Naive thymus-derived CD8-positive, alpha-beta T cell (primary cell): ENCODE data around the gene SMYD3. TPM values are rescaled to one million over a fixed set of nuclear protein-coding genes. Genes with fewer than 3 reads are reported as not detected.
"Not testable (repeated sequence)": the region's sequence is repeated elsewhere in the genome, so short reads cannot be mapped to it uniquely, and the experiment has no call there.

Experiments
- ATAC-seq, 2 donors: fragments of 150-1000 bp; cut with Tn5 transposase in 1 of 2; sonication (Bioruptor Pico), chemical (Tn5 transposase) in 1 of 2; 1 replicate in 1 of 2; 2 replicates in 1 of 2; pipeline ENCODE4 v1.10.0; 2021; ENCODE audit warnings: mild to moderate bottlenecking in 2 of 2, moderate library complexity in 2 of 2
- POLR2A ChIA-PET: fragments of 350-600 bp; sonication (Branson Sonifier 250); formaldehyde crosslinking; loops from one replicate; lab custom pipeline; 2021; ENCODE audit warnings: antibody characterized with exemption; lab: Charles Lee
- DNase-seq, 10 donors: peaks; one replicate each; pipeline versions ENCODE4 v3.0.0 to v3.0.0-alpha.2; 2020 to 2022
- H3K27ac Mint-ChIP-seq, 10 donors: one replicate each; pipeline ENCODE4 v1.8.0; 2020 to 2022; ENCODE audit warnings: mild to moderate bottlenecking in 10 of 10, mixed read lengths in 10 of 10, moderate library complexity in 4 of 10, inconsistent platforms in 1 of 10
- H3K27me3 Mint-ChIP-seq, 5 donors: one replicate each; pipeline ENCODE4 v1.8.0; 2021 to 2022; ENCODE audit warnings: mixed read lengths in 5 of 5
- H3K36me3 Mint-ChIP-seq, 3 donors: one replicate each; pipeline ENCODE4 v1.8.0; 2020 to 2022; ENCODE audit warnings: mixed read lengths in 3 of 3, mild to moderate bottlenecking in 2 of 3, inconsistent platforms in 1 of 3
- H3K4me1 Mint-ChIP-seq, 4 donors: one replicate each; pipeline ENCODE4 v1.8.0; 2021 to 2022; ENCODE audit warnings: mixed read lengths in 4 of 4
- H3K4me3 Mint-ChIP-seq, 10 donors: one replicate each; pipeline ENCODE4 v1.8.0; 2020 to 2022; ENCODE audit warnings: mild to moderate bottlenecking in 10 of 10, mixed read lengths in 10 of 10, moderate library complexity in 6 of 10, inconsistent platforms in 1 of 10
- H3K9me3 Mint-ChIP-seq, 9 donors: one replicate each; pipeline ENCODE4 v1.8.0; 2020 to 2022; ENCODE audit warnings: mixed read lengths in 9 of 9, mild to moderate bottlenecking in 3 of 9, inconsistent platforms in 1 of 9, moderate library complexity in 1 of 9
- polyA plus RNA-seq, 3 donors: library from polyadenylated mRNA; unstranded; fragments of 300-500 nt; fragmentation: Illumina TruSeq; gene quantifications; one replicate each; pipeline ENCODE4 v1.2.3, GENCODE V29; 2021
- total RNA-seq, 8 experiments: library from RNA in 2 of 8; stranded (reverse) in 2 of 8; gene quantifications; one replicate each; pipeline ENCODE4 v1.2.3 and lab custom pipeline; 2021 to 2026

The SMYD3 gene
- total and polyA plus RNA-seq, 5 experiments from 2014 or later = 19.1 to 42.1 (median 36.5) TPM

DNA sequence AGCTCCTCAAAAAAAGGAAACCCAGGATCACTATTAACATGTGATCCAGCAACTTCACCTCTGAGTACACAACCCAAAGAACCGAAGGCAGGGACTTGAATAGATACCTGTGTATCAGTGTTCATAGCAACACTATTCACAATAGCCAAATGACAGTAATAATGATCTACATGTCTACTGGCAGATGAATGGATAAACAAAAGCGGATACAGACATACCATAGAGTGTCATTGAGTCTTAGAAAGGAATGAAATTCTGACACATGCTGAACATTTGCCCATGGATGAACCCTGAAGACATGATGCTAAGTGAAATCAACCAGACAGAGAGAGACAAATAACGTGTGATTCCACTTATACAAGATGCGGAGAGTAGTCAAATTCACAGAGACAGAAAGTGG, 788.1 kb downstream of the SMYD3 start:
- no peaks in the 10 kb centered on the region for H3K4me1 Mint-ChIP-seq
- POLR2A ChIA-PET = no interaction called here

DNA sequence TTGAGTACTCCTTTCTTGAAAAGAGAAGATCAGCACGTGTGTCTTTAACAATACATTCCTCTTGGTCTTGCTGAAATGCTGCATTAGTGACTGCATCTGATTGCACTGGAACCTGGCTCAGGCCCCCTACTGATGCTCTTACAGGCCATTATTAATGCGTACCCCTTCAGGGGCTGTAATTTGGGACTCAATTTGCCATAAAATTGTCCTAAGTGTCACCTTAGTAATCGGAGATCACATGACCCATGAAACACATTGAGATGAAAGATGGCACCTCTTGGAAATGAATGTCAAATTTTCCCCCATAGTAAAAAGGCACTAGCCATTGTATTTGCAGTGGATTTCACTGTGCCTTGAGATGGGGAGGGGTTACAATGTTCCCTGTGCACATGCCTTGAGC, 789.0 kb downstream of the SMYD3 start:
- Mint-ChIP-seq H3K9me3 (peaks cover 0 to 10% (median 2%) of the 10 kb centered on the region in 9 donors), H3K27me3 (no peaks in the 10 kb centered on the region), H3K4me3 (no peak overlapping the region), H3K27ac (no peak overlapping the region), H3K4me1 (no peaks in the 10 kb centered on the region), H3K36me3 (peaks cover 0 to 3% (median under 1%) of the 10 kb centered on the region in 3 donors)
- ATAC-seq = no peak
- no peak for DNase-seq
- POLR2A ChIA-PET = no interaction called here

More for the DNA sequence above, 788.1 kb downstream of the SMYD3 start:
- Mint-ChIP-seq H3K27me3 (no peaks in the 10 kb centered on the region), H3K36me3 (peaks cover 0 to 5% (median 3%) of the 10 kb centered on the region in 3 donors), H3K27ac (no peak overlapping the region), H3K9me3 (peaks cover 0 to 10% (median 2%) of the 10 kb centered on the region in 9 donors), H3K4me3 (no peak overlapping the region)
- DNase-seq (no peak), ATAC-seq (no peak)

DNA sequence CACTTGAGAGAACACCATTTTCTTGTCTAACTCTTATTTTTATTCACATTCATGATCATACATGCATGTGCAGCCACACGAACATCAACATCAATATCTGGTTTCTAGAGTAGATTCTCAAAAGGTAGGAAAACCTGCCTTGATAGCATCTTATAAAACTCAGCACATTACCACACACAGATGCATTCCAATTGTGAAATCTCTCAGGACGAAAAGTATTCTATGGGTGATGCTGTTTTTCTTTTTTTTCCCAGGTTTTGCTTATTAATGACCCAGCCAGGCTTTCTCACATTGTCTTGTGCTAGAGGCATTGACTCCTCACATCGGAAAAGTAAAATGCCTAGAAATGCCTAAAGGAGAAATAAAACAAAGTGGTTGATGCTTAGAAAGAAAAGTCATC, 789.5 kb downstream of the SMYD3 start:
- POLR2A ChIA-PET = no interaction called here
- Mint-ChIP-seq H3K36me3 (peaks cover 0 to 3% (median 0%) of the 10 kb centered on the region in 3 donors), H3K27me3 (no peaks in the 10 kb centered on the region), H3K4me3 (no peak overlapping the region), H3K4me1 (no peaks in the 10 kb centered on the region), H3K27ac (no peak overlapping the region), H3K9me3 (peaks cover 0 to 10% (median 2%) of the 10 kb centered on the region in 9 donors)
- DNase-seq = no peak
- ATAC-seq = no peak

DNA sequence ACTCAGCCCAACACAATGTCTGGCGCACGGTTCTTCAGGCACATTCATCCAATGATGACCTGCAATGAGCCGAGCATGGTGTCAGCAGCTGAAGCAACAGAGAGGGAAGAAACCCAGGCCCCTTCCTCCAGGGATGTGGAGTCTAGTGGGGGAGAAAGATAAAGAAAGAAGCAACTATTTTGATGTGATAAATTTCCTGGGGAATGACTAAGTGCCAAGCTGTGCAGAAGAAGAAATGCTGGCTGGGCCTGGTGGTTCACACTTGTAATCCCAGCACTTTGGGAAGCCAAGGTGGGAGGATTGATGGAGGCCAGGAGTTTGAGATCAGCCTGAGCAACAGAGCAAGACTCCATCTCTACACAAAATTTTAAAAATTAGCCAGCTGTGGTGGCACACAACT, 790.5 kb downstream of the SMYD3 start:
- H3K4me1 Mint-ChIP-seq = no peaks in the 10 kb centered on the region
- H3K4me3 Mint-ChIP-seq = no peak overlapping the region
- peaks cover 0 to 10% (median 2%) of the 10 kb centered on the region in 9 donors for H3K9me3 Mint-ChIP-seq
- H3K27ac Mint-ChIP-seq = no peak overlapping the region
- POLR2A ChIA-PET = no interaction called here
- no peak for DNase-seq
- H3K27me3 Mint-ChIP-seq = no peaks in the 10 kb centered on the region
- ATAC-seq = no peak
- peaks cover 0 to 3% (median 0%) of the 10 kb centered on the region in 3 donors for H3K36me3 Mint-ChIP-seq

DNA sequence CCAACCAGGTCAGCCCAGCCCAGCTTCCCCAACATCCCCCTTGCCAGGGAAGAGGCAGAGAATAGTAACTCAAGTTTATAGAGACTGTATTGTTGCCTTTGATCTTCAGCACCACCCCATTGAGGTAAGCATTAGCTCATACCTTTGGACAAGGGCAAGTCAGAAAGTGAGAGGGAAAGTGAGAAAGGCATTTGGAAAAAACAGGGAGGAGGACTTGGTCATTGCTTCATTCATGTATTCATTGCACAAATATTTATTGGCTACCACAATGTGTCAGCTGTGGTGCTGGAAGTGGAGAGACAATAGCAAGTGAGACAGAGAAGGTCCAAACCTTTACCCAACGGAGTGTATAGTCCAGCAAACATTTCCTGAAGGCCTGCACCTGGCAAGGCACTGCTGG, 791.1 kb downstream of the SMYD3 start:
- no peak for ATAC-seq
- Mint-ChIP-seq H3K36me3 (peaks cover 0 to 3% (median 0%) of the 10 kb centered on the region in 3 donors), H3K27ac (no peak overlapping the region), H3K27me3 (no peaks in the 10 kb centered on the region), H3K4me1 (no peaks in the 10 kb centered on the region), H3K4me3 (no peak overlapping the region), H3K9me3 (peaks cover 0 to 10% (median 2%) of the 10 kb centered on the region in 9 donors)
- POLR2A ChIA-PET = no interaction called here
- no peak for DNase-seq

DNA sequence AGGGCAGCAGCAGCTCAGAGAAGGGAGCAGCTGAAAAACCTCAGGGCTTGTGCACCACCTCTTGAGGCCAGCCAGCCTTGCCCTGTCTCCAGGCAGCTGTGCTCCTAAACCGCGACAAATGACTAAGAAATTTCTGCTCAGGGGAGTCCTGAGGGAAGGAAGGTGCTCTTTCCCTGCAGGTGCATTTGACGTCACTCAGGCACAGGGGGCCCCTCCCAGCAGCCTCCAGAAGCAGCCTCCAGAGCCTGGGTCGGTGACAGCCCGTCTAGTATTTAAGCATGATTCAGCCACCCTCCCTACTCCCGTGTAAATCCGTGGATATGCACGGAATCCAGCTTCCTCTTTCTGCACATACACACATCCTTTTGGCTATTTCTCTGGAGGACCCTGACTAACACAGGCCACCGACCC, 791.8 kb downstream of the SMYD3 start:
- Mint-ChIP-seq H3K27ac (no peak overlapping the region), H3K36me3 (peaks cover 0 to 3% (median 0%) of the 10 kb centered on the region in 3 donors), H3K27me3 (no peaks in the 10 kb centered on the region), H3K9me3 (peaks cover 0 to 10% (median 2%) of the 10 kb centered on the region in 9 donors), H3K4me3 (no peak overlapping the region), H3K4me1 (no peaks in the 10 kb centered on the region)
- POLR2A ChIA-PET = no interaction called here
- no peak for DNase-seq
- no peak for ATAC-seq

DNA sequence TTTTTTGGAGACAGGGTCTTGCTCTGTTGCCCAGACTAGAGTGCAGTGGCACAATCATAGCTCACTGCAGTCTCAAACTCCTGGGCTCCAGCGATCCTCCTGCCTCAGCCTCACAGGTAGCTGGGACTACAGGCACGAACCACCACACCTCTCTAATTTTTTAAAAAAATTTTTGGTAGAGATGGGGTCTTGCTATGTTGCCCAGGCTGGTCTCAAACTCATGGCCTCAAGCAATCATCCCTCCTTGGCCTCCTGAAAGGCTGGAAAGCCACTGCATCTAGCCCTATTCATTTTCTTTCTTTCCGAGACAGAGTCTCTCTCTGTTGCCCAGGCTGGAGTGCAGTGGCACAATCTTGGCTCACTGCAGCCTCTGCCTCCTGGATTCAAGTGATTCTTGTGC, 793.1 kb downstream of the SMYD3 start:
- DNase-seq, ATAC-seq, H3K4me1 Mint-ChIP-seq, H3K36me3 Mint-ChIP-seq, H3K4me3 Mint-ChIP-seq, H3K27ac Mint-ChIP-seq, H3K9me3 Mint-ChIP-seq, H3K27me3 Mint-ChIP-seq, POLR2A ChIA-PET: not testable (repeated sequence)

DNA sequence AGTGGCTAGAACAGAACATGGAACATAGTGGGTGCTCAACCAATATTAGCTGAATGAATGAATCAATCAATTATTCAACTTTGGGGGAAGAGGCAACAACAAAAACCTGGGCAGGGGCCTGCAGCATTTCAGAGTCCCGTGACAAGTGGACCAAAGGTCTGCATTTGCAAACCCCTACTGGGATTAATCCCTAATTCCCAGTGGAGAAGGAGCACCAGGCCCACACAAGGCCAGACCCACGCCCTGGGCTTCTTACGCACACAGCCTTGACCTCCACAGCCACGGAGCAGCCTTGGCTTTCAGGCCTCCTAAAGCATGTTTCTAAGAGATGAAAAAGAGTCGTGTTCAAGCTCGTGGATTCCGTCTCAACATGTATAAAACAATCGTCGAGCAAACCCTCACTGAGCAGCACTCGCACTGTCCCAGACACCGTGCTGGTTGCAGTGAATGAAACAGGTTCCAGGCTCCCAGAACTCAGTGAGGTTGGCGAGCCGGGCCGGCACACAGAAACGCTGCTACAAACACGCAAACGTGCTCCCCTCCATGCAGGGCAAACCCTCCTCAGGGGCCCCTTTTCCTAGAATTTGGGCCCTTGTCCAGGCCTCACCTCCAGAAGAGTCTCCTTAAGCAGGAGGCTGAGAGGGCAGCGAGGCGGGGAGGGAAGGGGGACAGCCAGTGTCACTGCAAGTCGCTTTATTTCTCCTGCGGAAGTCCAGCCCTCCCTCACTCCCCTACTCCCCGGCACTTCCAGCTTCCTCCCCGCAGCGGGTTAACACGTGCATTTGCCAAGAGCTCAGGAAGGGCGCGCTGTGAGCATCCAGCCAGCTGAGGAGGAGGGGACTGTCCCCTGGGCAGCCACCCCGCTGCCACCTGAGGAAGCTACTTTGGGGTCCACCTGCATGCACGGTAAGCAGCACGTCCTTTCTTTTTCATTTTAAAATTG, 795.8 kb downstream of the SMYD3 start:
- no peak overlapping the region for H3K27ac Mint-ChIP-seq

DNA sequence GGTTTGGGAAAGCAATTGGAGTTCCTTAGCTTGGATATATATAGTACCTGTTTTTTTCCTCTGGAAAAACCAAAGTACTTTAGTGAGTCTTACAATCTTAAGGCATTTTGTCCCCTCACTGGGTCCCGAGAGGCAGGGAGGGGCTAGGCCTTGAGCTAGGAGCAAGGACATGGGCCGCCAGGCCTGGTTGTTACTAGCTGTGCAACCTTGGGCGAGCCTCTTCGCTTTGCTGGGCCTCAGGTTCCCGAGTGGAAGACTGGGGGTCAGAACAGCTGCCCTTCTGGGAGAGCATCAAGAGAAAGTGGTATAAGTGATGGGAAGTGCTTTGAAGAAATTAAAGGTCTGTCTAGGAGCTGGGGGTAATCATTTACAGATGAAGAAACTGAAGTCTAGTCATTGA, 799.1 kb downstream of the SMYD3 start:
- no peaks in the 10 kb centered on the region for H3K27me3 Mint-ChIP-seq
- H3K36me3 Mint-ChIP-seq = no peaks in the 10 kb centered on the region
- H3K4me1 Mint-ChIP-seq = no peaks in the 10 kb centered on the region
- no peak overlapping the region for H3K27ac Mint-ChIP-seq
- no peaks in the 10 kb centered on the region for H3K9me3 Mint-ChIP-seq
- ATAC-seq (no peak), DNase-seq (no peak)
- H3K4me3 Mint-ChIP-seq = no peak overlapping the region
- POLR2A ChIA-PET = no interaction called here

More for the DNA sequence above, 795.8 kb downstream of the SMYD3 start:
- no peaks in the 10 kb centered on the region for H3K27me3 Mint-ChIP-seq
- no peaks in the 10 kb centered on the region for H3K36me3 Mint-ChIP-seq
- ATAC-seq (no peak), DNase-seq (no peak)
- no peaks in the 10 kb centered on the region for H3K9me3 Mint-ChIP-seq
- no peaks in the 10 kb centered on the region for H3K4me1 Mint-ChIP-seq
- H3K4me3 Mint-ChIP-seq = no peak overlapping the region
- POLR2A ChIA-PET = no interaction called here

DNA sequence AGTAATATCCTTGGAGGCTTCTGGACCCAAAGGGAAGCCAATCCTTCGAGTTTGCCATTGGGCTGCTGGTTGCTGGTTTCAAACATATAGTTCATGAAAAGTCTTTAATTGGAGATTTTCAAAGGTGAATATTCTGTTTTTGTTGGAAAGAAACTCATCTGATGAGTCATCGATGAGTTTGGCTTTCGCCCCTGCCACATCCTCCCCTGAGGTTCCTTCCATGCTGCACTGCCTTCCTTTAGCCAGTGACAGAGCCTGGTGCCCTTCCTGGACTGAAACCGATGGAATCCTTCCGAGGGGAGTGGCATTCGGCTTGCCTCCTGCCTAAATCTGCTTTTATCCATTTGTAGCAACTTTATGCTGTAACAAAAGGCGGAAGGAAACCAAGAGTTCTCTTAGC, 802.3 kb downstream of the SMYD3 start:
- no peak for ATAC-seq
- Mint-ChIP-seq H3K4me1 (peaks cover 0 to 2% (median 0%) of the 10 kb centered on the region in 4 donors), H3K27me3 (no peaks in the 10 kb centered on the region), H3K36me3 (peaks cover 0 to 8% (median 2%) of the 10 kb centered on the region in 3 donors), H3K4me3 (no peak overlapping the region), H3K27ac (peak overlapping the region in 1 of 10 donors; percentile 8), H3K9me3 (peaks cover 0 to 3% (median 0%) of the 10 kb centered on the region in 9 donors)
- POLR2A ChIA-PET = no interaction called here
- DNase-seq = no peak

DNA sequence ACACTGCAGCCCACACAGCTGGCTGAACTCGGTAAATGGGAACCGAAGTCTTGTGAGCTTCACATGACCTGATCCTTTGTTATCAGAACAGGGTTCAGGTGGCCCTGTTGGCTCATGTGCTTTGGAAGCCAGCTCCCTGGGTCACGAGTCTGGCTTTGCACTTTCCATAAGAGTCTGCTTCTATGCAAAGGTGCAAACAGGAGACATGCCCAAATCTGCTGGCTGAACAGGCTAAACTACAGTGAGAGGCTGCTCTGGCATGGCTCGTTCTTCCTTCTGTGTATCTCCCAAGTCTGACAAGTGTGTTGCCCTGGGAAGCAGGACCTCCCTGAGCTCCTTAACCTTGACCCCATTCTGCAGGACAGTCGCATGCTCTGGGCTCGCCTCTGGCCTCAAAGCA, 802.7 kb downstream of the SMYD3 start:
- ATAC-seq (no peak), DNase-seq (no peak)
- H3K4me3 Mint-ChIP-seq = no peak overlapping the region
- peaks cover 0 to 3% (median 0%) of the 10 kb centered on the region in 4 donors for H3K4me1 Mint-ChIP-seq
- peak overlapping the region in 1 of 10 donors; percentile 8 for H3K27ac Mint-ChIP-seq
- POLR2A ChIA-PET = no interaction called here
- H3K27me3 Mint-ChIP-seq = no peaks in the 10 kb centered on the region
- H3K9me3 Mint-ChIP-seq = peaks cover 0 to 4% (median 0%) of the 10 kb centered on the region in 9 donors
- peaks cover 0 to 8% (median 2%) of the 10 kb centered on the region in 3 donors for H3K36me3 Mint-ChIP-seq

DNA sequence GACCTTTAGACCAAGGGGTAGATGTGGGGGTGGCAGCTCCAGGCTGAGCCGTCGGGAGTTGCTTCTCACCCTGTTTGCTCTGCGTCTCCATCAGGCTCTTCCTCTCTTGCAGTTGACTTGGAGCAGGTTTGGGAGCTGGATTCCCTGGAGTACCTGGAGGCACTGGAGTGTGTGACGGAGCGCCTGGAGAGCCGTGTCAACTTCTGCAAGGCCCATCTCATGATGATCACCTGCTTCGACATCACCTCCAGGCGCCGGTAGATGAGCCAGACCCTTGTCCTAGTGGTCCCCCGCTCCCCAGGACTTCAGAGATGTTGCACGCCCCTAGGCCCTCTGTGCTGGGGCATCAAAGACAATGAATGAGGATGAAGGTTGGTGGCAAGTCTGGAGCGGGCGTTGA, 804.7 kb downstream of the SMYD3 start:
- H3K36me3 Mint-ChIP-seq = peaks cover 0 to 10% (median 2%) of the 10 kb centered on the region in 3 donors
- H3K4me1 Mint-ChIP-seq = peaks cover 0 to 10% (median 0%) of the 10 kb centered on the region in 4 donors
- POLR2A ChIA-PET = no interaction called here
- no peak overlapping the region for H3K4me3 Mint-ChIP-seq
- no peak overlapping the region for H3K27ac Mint-ChIP-seq
- H3K9me3 Mint-ChIP-seq = peaks cover 0 to 10% (median 0%) of the 10 kb centered on the region in 9 donors
- DNase-seq (no peak), ATAC-seq (no peak)
- H3K27me3 Mint-ChIP-seq = no peaks in the 10 kb centered on the region

DNA sequence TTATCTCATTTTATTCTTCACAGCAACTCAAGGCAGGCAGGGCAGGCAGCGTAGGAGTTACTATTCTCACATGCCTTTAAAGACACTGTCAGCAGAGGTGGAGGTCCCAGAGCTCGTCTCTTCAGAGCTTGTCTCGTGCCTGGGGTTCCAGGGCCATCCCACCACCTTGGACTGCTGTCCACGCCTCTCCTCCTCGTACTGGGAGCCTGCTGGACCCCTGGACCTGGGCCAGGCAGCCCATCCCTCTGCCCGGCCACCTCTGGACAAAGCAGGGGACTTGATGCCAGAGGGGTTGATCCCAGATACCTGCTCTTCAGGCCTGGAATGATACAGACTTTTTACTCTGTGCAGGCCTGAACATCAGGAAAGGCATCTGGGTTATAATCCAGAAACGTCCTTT, 805.4 kb downstream of the SMYD3 start:
- POLR2A ChIA-PET = no interaction called here
- peaks cover 0 to 10% (median 0%) of the 10 kb centered on the region in 9 donors for H3K9me3 Mint-ChIP-seq
- no peak overlapping the region for H3K4me3 Mint-ChIP-seq

More for the DNA sequence above, 805.4 kb downstream of the SMYD3 start:
- peaks cover 0 to 10% (median 0%) of the 10 kb centered on the region in 4 donors for H3K4me1 Mint-ChIP-seq
- peaks cover 0 to 10% (median 2%) of the 10 kb centered on the region in 3 donors for H3K36me3 Mint-ChIP-seq
- H3K27me3 Mint-ChIP-seq = no peaks in the 10 kb centered on the region
- no peak for DNase-seq
- no peak for ATAC-seq
- H3K27ac Mint-ChIP-seq = no peak overlapping the region
